Thyroid gland (tissue), 4 donors: ENCODE measurements around the gene VPS39.

ENCODE experiments used
- POLR2A ChIP-seq, 2 donors: fragments of 450-650 bp; IDR thresholded peaks; one replicate each; pipeline ENCODE4 v1.6.1; 2017; ENCODE audit warnings: antibody characterized with exemption in 2 of 2, mild to moderate bottlenecking in 2 of 2, moderate library complexity in 1 of 2
- TF ChIP-seq, protein P1 (sequence below), 6 experiments: fragments of 200-600 bp in 3 of 6; fragments of 450-650 bp in 3 of 6; sonication (generic) in 3 of 6; IDR thresholded peaks; one replicate each; pipeline ENCODE4 v1.5.1; 2016 to 2019; ENCODE audit warnings: antibody characterized with exemption in 6 of 6, mild to moderate bottlenecking in 2 of 6, inconsistent platforms in 1 of 6, moderate library complexity in 1 of 6

DNA sequence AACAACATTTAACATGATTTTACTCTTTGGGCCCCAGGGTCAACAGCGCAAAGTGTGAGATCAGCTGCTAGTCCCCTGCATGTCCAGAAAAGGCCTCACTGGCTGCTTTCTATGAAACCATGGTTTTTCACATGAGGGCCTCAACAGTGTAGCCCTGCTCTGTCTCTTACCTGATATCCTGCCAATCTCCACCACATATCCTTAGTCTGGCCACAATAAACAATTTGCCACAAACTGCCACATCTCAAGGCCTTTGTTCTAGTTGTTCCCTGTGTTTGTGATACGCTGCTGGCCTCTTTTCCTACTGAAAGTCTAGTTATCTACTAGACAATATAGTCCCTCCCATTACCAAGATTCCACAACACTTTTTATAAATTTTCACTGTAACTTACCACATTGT is 17.7 kb downstream of the VPS39 start:
- TF ChIP-seq, protein P1, sequence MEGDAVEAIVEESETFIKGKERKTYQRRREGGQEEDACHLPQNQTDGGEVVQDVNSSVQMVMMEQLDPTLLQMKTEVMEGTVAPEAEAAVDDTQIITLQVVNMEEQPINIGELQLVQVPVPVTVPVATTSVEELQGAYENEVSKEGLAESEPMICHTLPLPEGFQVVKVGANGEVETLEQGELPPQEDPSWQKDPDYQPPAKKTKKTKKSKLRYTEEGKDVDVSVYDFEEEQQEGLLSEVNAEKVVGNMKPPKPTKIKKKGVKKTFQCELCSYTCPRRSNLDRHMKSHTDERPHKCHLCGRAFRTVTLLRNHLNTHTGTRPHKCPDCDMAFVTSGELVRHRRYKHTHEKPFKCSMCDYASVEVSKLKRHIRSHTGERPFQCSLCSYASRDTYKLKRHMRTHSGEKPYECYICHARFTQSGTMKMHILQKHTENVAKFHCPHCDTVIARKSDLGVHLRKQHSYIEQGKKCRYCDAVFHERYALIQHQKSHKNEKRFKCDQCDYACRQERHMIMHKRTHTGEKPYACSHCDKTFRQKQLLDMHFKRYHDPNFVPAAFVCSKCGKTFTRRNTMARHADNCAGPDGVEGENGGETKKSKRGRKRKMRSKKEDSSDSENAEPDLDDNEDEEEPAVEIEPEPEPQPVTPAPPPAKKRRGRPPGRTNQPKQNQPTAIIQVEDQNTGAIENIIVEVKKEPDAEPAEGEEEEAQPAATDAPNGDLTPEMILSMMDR (IDR thresholded peaks at IDR 0.05), result no peak
- TF ChIP-seq POLR2A (IDR thresholded peaks at IDR 0.05), result no peak
